RWPE1 (cell line): ENCODE results near the gene RPS25.
A peak's percentile ranks its signal among the peaks of the same experiment; 100 is the strongest.
"Not testable (repeated sequence)": the region's sequence is repeated elsewhere in the genome, so short reads cannot be mapped to it uniquely, and the experiment has no call there.

Experiments
- CTCF ChIA-PET: fragments of 350-600 bp; sonication (Branson Sonifier 250); formaldehyde crosslinking; extraction: SDS; loops from one replicate; lab custom pipeline; 2021; lab: Yijun Ruan, JAX
- POLR2A ChIA-PET: fragments of 400-600 bp; formaldehyde crosslinking; extraction: SDS; loops from one replicate; lab custom pipeline; 2020; ENCODE audit warnings: antibody characterized with exemption; ENCODE audit not compliant: low non-redundant PET; lab: Yijun Ruan, JAX
- DNase-seq: peaks from one replicate; pipeline ENCODE4 v3.0.0; 2012; ENCODE audit warnings: low spot score
- H3K27ac ChIP-seq: fragments of 450-650 bp; 2 replicates; pipeline ENCODE4 v1.5.1; 2017
- TF ChIP-seq, protein P1 (sequence below): fragments of 450-650 bp; conservative IDR thresholded peaks from 2 replicates; pipeline ENCODE4 v1.5.1; 2017; ENCODE audit warnings: low read depth, mild to moderate bottlenecking

Gene RPS25

DNA sequence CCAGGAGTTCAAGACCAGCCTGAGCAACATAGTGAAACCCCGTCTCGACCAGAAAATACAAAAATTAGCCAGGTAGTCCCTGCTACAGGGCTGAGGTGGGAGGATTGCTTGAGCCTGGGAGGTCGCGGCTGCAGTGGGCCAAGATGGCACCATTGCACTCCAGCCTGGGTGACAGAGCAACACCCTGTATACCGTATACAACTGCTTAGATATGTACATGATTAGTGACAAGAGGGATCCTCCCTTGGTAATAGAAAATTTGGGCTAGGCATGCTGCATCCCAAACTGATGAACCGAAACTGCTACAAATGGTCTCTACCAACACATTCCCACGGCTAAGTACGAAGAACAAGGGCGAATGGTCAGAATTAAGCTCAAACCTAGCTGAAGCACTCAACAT, 24.8 kb upstream of the RPS25 start:
- TF ChIP-seq, protein P1, sequence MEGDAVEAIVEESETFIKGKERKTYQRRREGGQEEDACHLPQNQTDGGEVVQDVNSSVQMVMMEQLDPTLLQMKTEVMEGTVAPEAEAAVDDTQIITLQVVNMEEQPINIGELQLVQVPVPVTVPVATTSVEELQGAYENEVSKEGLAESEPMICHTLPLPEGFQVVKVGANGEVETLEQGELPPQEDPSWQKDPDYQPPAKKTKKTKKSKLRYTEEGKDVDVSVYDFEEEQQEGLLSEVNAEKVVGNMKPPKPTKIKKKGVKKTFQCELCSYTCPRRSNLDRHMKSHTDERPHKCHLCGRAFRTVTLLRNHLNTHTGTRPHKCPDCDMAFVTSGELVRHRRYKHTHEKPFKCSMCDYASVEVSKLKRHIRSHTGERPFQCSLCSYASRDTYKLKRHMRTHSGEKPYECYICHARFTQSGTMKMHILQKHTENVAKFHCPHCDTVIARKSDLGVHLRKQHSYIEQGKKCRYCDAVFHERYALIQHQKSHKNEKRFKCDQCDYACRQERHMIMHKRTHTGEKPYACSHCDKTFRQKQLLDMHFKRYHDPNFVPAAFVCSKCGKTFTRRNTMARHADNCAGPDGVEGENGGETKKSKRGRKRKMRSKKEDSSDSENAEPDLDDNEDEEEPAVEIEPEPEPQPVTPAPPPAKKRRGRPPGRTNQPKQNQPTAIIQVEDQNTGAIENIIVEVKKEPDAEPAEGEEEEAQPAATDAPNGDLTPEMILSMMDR: no peak
- ChIA-PET POLR2A (no interaction called here), CTCF (interaction anchor here (0.6 kb wide), 2 partner anchors 142 to 624 kb away, joined by 3 to 5 read pairs; partner anchors contain the start of gene NHERF4)
- H3K27ac ChIP-seq: 0 out of 2 replicates have a peak overlapping the region, but pooled peaks have one; percentile 10
- DNase-seq: no peak

DNA sequence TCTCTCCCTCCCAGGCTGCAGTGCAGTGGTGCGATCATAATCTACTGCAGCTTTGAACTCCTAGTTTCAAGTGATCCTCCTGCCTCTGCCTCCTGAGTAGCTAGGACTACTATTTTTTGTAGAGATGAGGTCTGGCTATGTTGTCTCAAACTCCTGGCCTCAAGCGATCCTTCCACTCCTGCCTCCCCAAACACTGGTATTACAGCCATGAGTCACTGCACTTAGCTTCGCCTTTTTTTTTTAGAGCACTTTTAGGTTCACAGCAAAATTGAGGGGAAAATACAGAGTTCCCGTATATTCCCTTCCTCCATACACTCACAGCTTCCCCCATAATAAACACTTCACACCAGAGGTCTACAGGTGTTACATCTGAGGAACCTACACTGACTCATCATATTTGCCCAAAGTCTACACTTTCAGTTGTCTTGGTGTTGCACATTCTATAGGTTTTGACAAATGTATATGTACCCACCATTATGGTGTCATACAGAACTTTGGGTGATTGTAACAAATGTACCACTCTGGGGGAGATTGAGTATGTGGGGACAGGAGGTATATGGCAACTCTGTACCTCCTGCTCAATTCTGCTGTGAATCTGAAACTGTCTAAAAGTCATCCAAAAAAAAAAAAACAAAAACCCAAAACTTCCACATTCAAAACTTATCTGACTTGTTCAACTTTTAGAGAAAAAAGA, 23.8 kb upstream of the RPS25 start:
- H3K27ac ChIP-seq: no peak overlapping the region
- DNase-seq: no peak
- TF ChIP-seq, protein P1: no peak
- ChIA-PET CTCF (interaction anchor here (0.5 to 0.6 kb wide), 2 partner anchors 77 to 143 kb away, joined by 3 read pairs; partner anchors contain the start of gene NHERF4), POLR2A (no interaction called here)

DNA sequence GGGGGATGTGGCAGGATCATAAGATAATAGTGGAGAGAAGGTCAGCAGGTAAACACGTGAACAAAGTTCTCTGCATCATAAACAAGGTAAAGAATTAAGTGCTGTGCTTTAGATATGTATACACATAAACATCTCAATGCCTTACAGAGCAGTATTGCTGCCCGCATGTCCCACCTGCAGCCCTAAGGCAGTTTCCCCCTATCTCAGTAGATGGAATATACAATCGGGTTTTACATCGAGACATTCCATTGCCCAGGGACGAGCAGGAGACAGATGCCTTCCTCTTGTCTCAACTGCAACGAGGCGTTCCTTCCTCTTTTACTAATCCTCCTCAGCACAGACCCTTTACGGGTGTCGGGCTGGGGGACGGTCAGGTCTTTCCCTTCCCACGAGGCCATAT, 21.3 kb upstream of the RPS25 start:
- POLR2A ChIA-PET, CTCF ChIA-PET, H3K27ac ChIP-seq, DNase-seq: not testable (repeated sequence)

DNA sequence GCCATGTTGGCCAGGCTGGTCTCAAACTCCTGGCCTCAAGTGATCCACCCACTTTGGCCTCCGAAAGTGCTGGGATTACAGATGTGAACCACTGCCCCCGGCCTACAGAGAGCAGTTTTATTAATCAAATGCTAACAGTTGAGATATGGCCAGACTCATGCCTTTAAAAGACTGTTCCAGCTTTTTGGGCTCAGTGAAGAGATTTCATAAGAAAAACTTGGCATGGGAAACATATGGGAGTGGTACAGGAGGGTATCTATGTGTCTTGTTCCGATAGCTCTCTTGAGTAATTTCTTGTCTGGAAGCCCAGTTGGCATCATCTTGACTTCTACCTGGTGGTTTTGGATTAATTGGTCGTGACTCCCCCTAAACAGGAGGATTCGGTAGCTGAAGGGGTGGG, 20.7 kb upstream of the RPS25 start:
- DNase-seq: no peak
- TF ChIP-seq, protein P1: no peak
- ChIA-PET CTCF (interaction anchor here (0.6 kb wide), 1 partner anchor 280 kb away, joined by 4 read pairs; no protein-coding TSS in a partner anchor), POLR2A (no interaction called here)
- H3K27ac ChIP-seq: no peak overlapping the region

DNA sequence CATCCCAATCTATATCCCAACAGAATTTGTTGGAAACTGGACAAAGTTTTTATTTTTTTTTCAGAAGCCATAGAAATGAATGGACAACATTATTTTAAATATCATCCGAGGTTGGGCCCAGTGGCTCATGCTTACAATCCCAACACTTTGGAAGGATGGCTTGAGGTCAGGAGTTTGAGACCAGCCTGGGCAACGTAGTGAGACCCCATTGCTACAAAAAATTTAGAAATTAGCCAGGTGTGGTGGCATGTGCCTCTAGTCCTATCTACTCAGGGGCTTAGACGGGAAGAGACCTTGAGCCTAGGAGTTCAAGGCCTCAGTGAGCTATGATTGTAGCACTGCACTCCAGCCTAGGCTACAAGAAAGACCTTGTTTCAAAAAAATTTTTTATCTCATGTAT, 16.7 kb upstream of the RPS25 start:
- POLR2A ChIA-PET: no interaction called here
- CTCF ChIA-PET: no interaction called here

DNA sequence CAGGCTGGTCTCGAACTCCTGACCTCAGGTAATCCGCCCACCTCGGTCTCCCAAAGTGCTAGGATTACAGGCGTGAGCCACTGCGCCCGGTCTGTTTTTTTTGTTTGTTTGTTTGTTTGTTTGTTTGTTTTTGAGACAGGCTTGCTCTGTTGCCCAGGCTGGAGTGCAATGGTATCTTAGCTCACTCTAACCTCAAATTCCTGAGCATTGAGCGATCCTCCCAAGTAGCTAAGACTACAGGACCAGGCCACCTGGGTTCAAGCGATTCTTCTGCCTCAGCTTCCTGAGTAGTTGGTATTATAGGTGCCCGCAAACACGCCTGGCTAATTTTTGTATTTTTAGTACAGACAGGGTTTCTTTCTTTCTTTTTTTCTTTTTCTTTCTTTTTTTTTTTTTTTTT, 15.3 kb upstream of the RPS25 start:
- DNase-seq, H3K27ac ChIP-seq, CTCF ChIA-PET, POLR2A ChIA-PET: not testable (repeated sequence)

More for the DNA sequence above, 16.7 kb upstream of the RPS25 start:
- no peak overlapping the region for H3K27ac ChIP-seq
- no peak for DNase-seq
- TF ChIP-seq, protein P1: no peak

DNA sequence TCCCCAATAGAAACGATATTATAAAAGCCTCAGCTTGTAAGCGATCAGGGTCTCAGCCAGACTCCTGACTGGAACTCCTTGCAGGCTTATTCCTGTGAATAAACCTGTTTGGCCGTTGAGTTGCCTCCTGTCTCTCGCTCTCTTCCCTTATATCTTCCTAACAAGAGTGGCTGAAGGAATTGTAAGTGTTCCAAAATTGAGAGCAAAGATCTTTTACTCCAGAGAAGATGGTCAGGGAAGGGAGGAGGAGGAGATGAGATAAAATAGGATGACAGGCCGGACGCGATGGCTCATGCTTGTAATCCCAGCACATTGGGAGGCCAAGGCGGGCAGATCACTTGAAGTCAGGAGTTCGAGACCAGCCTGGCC, 13.8 kb upstream of the RPS25 start:
- CTCF ChIA-PET: interaction anchor here (0.6 kb wide), 1 partner anchor 12 kb away, joined by 3 read pairs; no protein-coding TSS in a partner anchor
- POLR2A ChIA-PET: no interaction called here
- no peak for DNase-seq
- TF ChIP-seq, protein P1: no peak
- no peak overlapping the region for H3K27ac ChIP-seq
